ENCODE results near the gene TSPAN4.

The TSPAN4 gene, protein sequence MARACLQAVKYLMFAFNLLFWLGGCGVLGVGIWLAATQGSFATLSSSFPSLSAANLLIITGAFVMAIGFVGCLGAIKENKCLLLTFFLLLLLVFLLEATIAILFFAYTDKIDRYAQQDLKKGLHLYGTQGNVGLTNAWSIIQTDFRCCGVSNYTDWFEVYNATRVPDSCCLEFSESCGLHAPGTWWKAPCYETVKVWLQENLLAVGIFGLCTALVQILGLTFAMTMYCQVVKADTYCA

DNA sequence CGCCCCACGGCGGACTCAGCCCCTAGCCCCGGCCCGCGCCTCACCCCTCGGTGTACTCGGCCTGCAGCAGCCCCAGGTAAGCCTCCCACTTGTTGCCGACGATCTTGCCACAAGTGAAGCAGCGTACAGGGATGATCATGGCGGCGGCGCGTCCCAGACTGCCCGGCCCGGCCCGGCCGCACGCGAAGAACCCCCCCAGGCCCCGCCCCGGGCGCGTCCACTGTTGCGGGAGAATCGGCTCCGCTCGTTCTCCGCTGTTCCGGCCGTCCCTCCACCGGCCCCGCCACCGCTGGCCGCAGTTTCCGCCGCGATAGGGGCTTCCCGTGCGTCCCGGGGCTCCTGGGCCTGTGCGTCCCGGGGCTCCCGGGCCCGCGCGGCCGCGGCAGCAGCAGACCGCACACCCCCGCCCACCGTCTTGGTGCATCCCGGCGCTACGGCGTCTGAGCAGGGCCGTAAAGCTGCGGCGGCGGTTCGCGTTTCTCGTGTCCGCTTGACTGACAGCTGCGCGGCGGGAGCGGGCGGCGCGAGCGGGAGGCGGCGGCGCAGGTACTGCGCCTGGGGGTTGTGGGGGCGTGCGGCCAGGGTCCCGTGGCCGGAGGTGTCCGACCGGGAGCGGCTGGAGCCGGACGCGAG, at the start of gene TSPAN4, which contains the start of gene POLR2L:
TSPAN4 (plus strand) TSS at position 483 of the 633 bp plus-strand sequence. CDS start 7,453 bp downstream, outside the sequence.
POLR2L (minus strand) TSS at position 160 of the 633 bp plus-strand sequence; CDS start at position 139, 21 bp downstream.
- in situ Hi-C loops (cut with HindIII; ENCODE audit: low sequenced_read_pairs), result no loop called here

DNA sequence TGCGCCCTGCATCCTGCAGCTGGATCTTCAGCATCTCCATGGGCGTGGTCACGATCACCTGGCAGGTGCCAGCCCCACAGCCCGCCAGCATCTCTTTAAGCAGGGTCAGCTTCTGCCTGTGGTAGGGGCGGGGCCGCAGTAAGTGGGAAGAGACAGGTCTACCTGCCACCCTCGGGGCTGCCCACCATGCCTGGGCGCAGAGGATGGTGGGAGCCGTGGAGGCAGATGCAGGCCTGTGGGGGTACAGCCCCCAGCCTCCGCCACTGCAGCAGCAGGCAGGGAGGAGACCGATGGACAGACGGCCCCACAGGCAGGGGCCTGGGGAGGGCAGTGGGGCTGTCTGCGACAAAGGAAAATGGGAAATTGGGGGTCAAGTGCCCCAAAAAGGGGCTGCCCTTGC, 49.8 kb upstream of the TSPAN4 start:
- in situ Hi-C loops (cut with HindIII; ENCODE audit: low sequenced_read_pairs), result no loop called here

DNA sequence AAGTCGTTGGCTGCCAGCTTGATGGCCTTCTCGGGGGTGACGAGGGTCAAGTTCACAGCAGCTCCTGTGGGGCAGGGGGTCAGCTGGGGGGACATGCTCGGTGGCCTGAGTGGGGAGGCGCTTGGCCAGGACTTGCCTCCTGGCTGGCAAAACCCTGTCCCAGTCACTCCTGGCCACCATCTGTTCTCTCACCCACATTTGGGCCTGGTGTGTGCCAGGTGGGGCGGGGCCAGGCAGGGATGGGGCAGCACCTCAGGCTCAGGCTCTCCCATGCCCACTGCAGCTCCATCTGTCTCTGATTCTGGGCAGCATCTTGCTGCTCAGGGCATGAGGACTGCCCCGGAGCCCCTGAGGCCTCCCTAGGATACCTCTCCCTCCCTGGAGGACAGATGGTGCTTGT, 49.1 kb upstream of the TSPAN4 start:
- in situ Hi-C loops (cut with HindIII; ENCODE audit: low sequenced_read_pairs), result no loop called here

DNA sequence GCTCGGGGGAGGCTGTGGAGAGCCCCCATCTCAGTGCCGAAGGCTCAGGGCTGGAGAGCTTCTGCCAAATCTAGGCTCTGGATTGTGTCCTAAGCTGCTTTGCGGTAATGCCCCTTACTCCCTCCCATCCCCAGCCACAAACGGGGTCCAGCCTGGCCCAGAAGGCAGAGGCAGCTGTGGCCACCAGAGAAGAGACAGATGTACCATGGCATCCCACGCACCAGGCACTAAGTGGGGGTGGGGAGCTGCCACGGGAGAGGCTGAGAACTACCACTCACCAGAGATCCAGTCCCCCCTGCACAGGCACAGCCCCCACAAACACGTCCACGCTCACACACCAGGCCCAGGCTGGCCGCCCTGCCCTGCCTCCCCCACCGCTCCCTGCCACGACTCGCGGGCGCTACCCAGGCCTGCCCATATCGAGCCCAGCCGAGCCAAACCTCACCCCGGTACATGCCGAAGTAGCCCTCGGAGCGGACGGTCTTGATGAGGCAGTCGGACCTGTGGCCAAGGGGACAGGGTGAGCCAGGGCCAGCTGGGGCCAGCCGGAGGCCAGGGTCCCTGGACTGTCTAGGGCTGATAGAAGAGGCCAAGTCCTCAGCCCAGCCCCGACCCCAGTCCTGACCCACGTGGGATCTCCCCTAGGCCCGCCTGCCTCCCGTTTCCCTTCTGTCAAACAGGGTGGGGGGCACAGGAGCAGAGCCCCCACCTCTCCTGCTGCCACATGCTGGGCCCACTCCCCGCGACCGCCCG, 48.5 kb upstream of the TSPAN4 start:
- in situ Hi-C loops (cut with HindIII; ENCODE audit: low sequenced_read_pairs), result no loop called here

DNA sequence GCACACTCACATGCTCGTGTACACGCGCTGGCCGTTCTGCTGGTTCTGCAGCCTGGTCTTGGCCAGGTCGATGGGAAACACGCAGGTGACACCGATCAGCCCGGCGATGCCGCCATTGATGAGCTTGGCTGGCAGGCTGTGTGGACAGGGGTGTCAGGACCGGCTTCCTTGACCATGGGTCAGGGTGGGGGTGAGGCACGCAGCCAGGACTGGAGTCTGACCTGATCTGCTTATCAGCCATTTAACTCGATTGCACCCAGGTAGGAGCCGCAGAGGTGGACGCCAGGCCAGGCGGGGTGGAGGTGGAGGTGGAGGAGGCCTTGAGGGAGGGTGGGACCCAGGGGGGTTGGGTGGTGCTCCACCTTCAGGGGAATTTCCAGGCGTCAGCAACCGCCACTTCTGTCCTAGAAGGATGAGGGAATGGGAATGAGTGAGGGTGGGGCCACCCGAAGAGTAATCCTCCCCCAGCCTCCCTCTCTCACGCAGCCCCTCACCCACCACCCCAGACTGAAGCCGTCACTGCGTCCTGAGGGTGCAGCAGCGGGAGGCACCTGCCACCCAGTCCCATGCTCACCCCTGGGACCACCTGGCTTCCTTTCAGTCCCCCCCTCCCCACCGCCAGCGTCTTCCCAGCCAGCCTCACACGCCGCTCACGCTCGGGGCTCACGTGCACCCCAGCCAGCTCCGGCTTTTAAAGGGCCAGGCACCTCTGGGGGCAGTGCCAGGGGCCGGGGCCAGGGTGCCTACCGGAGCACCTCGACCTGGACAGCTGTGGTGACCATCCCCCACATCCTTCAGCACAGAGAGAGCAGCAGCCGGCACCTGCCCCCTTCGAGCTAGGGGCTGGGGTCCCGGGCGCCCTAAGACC, 47.7 kb upstream of the TSPAN4 start:
- in situ Hi-C loops (cut with HindIII; ENCODE audit: low sequenced_read_pairs), result no loop called here

DNA sequence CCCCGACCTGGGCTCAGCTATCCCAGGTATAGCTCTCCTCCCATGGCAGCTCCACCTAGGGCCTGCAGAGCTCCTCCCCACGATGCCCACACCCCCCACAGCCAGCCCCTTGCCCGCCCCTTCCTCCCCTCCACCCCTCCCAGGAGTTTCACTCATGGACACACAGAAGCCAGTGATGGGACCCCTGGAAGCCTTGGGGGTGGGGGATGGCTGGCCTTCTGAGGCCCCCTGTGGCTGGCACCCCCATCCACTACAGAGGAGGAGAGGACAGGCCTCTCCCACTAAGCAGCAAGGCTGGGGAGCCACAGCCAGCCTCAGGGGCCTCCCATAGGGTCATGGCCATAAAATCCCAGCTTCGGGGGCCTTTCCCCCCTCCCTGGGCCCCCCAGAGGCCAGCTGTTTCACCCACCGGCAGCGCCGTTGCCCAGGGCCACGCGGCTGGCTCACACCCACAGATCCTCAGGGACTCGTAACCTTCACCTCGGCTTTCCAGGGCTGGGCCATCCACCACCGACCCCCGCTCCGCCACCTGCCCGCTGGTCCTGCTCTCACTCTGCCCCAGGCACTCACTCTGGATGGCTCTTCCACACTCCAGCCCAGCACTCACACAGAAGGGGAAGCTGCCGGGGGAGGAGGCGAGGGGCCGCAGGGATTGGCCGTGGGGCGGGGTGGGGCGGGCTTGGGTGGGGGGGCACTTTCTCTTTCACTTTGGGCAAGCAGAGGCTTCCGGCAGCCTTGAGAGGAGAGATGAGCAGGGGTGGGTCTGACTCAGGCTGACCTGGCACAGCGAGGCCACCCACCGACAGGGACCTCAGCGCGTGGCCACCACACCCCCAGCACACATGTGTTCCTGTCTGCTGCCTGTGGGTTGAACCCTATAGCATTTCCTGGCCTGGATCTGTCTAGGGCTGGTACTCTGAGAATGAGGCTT, 46.8 kb upstream of the TSPAN4 start:
- in situ Hi-C loops (cut with HindIII; ENCODE audit: low sequenced_read_pairs), result no loop called here

DNA sequence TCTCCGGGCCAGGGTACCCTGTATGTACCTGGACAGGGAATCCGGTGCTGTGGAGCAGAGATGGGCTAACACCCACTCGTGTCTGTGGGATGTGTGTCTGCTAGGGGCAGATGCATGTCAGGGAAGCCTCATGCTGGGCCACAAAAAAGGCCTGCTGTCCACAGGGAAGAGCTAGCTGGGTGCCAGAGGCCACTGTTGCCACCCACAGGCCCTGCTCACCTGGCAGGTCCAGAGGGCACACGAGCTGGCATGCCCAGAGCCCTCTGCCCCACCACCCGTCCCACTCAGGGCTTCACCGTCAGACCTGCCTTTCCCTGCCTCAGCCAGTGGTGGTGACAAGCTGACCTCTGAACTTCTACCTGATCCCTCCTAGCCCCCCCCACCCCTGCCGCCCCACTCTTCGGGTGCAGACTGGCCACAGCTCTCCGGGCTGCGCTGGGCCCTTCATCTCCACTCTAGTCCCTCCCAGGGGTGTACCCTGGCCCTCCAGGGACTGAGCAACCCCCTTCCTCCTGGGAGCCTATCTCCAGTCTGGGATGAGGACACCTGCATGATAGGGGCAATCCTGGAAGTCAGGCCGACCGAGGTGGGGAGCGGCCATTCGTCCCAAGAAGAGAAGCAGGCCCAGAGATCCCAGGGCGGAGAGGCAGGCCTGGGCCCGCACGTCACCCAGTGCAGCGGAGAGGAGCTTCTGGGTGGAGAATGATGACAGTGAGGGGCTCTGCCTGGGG, 45.9 kb upstream of the TSPAN4 start:
- in situ Hi-C loops (cut with HindIII; ENCODE audit: low sequenced_read_pairs), result no loop called here

DNA sequence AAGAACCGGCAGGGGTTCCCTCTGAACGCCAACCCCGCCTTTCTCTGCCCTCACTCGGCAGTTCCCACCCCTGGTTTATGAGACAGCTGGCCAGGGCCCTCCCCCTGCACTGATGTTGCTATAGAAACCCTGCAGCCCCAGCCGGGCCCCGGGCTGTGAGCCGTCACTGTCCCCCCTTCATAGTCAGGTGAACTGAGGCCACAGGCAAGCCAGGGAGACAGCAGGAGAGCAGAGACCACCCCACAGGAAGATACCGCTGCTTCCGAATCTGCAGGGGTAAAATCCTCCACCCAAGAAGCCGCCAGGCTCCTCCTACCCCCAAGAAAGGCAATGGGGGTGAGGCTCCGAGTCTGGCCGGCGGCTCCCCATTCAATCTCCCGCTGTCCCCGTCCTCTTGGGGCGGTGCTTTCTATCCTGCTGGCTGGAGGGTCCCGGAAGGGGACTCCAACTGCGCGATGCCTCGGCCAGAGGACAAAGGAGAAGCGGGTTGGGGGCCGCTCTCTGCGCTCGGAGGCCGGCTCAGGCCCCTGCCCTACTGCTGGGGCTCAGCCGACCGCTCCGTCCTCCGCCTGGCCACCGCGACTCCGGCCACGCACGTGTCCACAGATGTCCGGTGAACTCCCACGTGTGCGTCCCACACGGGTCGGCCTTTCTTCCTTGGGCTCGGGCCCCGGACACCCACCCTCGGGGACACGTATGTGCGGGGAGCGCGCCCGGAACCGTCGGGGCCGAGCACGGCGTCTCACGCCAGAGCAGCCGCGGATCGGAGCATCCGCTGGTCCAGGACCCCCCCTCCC, 45.2 kb upstream of the TSPAN4 start:
- in situ Hi-C loops (cut with HindIII; ENCODE audit: low sequenced_read_pairs), result no loop called here

DNA sequence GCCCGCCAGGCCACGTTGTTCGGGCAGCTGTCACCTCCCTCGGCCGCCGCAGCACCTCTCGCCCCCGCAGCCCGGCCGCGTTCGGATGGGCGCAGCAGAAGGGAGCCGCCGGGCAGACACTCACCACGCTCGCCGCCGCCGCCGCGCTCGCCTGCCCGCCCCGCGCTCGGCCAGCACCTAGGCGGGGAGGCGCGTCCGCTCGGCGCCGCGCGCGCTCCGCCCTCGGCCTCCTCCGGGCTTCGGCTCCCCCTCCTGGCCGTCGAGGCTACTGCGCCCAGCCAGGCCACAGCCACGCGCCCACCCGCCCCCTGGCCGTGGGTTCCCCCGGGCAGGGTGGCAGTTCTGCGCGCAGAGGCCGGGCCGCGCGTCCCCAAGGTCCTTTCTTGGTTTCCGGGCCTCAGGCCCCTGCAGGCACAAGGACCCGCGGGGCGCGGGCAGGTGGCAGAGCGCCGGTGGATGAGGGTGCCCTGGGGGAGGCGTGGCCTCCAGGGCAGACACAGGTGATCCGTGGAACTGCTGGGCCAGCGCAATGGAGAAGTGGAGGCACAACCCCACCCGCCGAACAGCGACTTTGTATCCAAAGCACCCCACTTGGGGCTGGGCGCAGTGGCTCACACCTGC, 44.4 kb upstream of the TSPAN4 start, which contains the start of gene SLC25A22:
SLC25A22 (minus strand) TSS at position 189 of the 621 bp plus-strand sequence. CDS start 3,275 bp downstream, outside the sequence.
- in situ Hi-C loops (cut with HindIII; ENCODE audit: low sequenced_read_pairs), result no loop called here

DNA sequence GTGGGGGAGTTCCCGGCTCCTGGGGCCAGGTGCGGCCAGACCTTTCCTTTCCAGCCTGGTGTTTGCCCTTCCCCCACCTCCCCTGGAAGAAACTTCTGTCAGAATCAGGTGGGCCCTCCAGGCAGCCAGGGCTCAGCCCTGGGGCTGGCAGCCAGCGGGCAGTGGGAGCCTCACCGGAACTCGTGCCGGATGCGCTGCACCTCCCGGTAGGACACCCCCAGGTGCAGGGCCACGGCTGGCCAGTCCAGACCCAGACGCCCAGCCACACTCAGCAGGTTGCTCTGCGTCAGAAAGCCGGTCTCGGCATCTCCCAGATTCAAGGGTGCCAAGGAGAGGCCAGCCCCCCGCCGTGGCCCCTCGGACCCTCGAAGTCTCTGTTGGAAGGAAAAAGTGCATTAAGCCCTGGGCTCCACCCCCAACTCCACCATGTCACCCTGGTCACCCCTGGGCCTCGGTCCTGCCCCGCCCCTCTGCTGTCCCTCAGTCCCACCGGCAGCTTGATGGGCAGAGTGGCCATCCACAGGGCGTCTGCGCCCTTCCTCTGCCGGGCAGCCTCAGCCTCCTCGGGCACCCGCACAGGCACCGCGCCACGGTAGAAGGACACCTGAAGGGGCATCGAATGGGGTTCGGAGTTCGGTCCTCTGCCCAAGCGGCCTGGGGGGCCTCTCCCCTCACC, 42.9 kb upstream of the TSPAN4 start:
- in situ Hi-C loops (cut with HindIII; ENCODE audit: low sequenced_read_pairs), result no loop called here

DNA sequence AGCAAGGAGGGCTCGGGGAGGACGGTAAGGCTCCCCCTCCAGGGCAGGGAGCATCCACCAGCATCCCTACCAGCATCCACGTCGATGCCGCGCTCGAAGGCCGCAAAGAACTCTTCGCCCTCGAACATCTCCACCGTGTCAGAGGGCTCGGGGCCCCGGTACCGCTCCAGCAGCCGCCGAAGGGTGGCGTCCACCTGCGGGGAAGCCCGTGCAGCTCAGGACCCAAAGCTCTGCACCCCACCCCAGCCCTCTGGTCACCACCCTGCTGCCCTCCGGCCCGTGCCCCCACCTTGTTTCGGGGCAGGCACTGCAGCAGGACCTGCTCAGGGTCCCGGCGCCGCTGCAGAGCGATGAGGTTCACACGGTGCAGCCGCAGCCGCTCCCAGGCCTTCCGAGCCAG, 42.2 kb upstream of the TSPAN4 start:
- in situ Hi-C loops (cut with HindIII; ENCODE audit: low sequenced_read_pairs), result no loop called here

DNA sequence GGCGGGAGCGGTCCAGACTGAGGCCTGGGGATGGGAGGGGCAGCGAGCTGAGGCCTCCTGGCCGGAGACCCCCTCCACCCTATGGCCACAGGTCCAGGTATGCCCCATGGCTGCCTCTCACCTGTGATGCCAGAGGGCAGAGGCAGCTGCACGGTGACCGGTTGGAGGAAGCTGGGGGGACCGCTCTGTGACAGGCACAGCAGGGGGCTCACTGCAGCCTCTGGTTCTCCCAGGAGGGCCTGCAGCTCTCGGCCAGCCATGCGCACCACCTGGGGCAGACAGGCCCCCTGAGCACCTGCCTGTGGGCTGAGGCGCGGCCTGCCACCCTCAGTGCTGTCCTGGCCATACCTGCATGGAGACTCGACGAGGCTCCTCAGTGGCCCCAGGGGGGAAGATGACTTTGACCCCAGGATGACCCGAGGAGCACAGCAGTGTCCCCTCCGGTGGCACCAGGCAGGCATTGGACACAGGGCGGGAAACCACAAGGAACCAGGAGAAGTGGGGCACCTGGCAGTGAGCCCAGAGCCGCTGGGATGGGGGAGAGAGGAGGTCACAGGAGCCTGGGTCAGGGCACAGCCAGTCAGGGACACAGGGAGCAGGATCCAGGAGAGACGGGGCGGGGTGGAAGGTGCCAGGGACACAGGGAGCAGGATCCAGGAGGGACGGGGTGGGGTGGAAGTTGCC, 41.4 kb upstream of the TSPAN4 start:
- in situ Hi-C loops (cut with HindIII; ENCODE audit: low sequenced_read_pairs), result no loop called here

DNA sequence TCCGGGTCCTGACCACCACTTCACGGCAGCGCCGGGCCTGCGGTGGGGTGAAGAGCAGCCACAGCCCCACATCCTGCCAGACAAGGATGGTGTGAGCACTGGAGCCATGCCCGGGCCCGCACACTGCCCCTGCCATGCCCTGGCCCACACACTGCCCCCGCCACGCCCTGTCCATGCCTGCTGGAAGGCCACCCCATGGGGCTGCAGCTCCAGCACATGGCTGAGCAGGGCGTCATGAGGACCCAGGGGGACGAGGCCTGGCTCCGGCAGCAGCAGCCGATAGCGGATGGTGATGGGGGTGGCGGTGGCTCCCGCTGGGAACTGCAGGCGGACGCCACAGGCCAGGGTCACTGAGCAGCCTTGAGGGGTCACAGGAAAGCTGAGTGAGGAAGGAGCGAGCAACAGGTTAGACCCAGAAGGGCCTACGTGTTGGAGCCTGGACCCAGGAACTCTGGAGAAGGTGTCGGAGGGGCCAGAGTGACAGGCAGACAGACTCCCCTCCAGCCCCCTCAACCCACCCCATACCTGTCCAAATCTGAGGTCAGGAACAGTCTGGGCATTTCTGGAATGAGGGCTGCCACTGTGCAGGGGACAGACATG, 40.5 kb upstream of the TSPAN4 start:
- in situ Hi-C loops (cut with HindIII; ENCODE audit: low sequenced_read_pairs), result no loop called here

DNA sequence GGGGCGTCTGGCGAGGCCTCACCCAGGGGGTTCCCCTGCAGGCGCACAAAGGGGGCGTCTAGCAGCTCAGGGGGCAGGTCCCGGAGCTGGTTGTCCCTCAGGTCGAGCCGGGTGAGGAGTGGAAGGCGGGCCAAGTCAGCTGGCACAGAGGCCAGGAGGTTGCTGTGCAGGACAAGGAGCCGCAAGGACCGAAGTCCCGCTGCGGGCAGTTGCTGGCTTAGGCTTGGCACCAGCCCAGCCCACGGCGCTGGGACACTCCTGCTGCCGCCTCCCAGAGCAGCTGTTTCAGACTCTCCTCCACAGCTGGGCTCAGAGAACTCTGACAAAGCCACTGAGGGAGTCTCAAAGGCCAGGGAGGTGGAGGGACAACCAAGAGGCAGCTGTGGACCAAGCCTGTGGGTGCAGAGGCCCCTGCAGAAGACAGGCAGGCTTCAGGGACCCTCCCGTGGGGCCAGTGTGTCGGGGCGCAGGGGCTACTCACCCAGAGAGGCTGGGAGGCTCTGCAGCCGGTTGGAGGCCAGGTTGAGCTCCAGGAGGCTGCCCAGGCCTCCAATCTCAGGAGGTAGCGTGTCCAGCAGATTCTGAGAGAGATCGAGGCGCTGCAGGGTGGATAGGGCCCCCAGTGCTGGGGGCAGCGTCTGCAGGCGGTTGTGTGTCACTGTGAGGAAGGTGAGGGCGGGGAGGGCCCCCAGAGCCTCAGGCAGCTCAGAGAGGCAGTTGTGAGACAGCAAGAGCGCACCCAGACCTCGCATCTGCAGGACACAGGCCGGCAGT, 39.8 kb upstream of the TSPAN4 start:
- in situ Hi-C loops (cut with HindIII; ENCODE audit: low sequenced_read_pairs), result no loop called here

DNA sequence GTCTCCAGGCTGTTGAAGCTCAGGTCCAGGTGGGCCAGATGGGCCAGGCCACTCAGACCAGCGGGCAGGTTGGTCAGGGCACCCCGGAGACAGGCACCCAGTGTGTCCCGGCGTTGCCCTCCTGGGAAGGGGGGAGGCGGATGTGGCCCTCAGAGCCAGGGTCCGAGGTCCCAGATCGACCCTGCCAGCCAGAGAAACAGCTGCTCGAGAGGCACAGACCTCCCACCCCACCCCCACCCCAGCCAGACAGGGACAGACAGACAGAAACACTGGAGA, 39.2 kb upstream of the TSPAN4 start:
- in situ Hi-C loops (cut with HindIII; ENCODE audit: low sequenced_read_pairs), result no loop called here

All from DLD1 (cell line).